DND-41 (cell line): ENCODE results near the gene ALDH1A3.

ENCODE experiments used
- CTCF ChIP-seq: IDR thresholded peaks from 2 replicates; pipeline ENCODE4 v1.5.1; 2012; ENCODE audit warnings: borderline replicate concordance, low read length, moderate library complexity, mild to moderate bottlenecking; ENCODE audit not compliant: poor library complexity, severe bottlenecking; ENCODE audit errors: extremely low read depth
- EZH2 ChIP-seq: IDR thresholded peaks from 3 replicates; pipeline ENCODE4 v1.6.1; 2012; ENCODE audit warnings: borderline replicate concordance, low read depth, mild to moderate bottlenecking, moderate library complexity, low read length, inconsistent platforms; ENCODE audit not compliant: severe bottlenecking

GRCh38 chr15:100860829-100861510, 18.7 kb upstream of the ALDH1A3 start:
- TF ChIP-seq CTCF, result no peak
- TF ChIP-seq EZH2, result no peak
